MM.1S (cell line): ENCODE data around the gene IL17REL.

Source experiments
- EZH2 ChIP-seq: fragments of 300-600 bp; sonication (generic); optimal IDR thresholded peaks from 2 replicates; pipeline ENCODE3; 2017; ENCODE audit warnings: low read depth, mild to moderate bottlenecking, antibody characterized with exemption, low read length, mixed read lengths
- EZH2phosphoT487 ChIP-seq: fragments of 300-600 bp; sonication (generic); IDR thresholded peaks from 2 replicates; pipeline ENCODE4 v1.6.1; 2018; ENCODE audit warnings: antibody characterized with exemption, low read length
- TF ChIP-seq, protein P1 (sequence below): fragments of 300-600 bp; sonication (generic); IDR thresholded peaks from 2 replicates; pipeline ENCODE4 v1.5.1; 2016; ENCODE audit warnings: antibody characterized with exemption, low read length, mixed read lengths

DNA sequence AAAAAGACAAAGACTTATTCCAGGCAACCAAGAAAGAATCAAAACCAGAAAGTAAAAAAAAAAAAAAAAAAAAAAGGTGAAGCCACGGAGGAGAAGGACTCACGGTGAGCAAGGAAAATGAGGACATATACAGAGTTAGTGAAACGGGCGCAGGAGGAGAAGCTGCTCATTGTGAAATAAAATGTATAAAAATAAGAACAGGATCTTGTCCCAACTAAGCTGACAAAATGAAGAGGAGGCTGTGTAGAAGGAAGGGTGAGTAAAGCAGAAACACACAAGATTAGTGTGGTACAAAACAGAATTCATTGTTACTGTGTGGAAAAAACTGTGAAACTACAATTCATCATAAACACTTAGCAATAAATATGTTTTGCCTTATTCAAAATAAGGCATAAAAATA lies 7.6 kb downstream of the IL17REL start:
- TF ChIP-seq EZH2: no peak
- TF ChIP-seq, protein P1, sequence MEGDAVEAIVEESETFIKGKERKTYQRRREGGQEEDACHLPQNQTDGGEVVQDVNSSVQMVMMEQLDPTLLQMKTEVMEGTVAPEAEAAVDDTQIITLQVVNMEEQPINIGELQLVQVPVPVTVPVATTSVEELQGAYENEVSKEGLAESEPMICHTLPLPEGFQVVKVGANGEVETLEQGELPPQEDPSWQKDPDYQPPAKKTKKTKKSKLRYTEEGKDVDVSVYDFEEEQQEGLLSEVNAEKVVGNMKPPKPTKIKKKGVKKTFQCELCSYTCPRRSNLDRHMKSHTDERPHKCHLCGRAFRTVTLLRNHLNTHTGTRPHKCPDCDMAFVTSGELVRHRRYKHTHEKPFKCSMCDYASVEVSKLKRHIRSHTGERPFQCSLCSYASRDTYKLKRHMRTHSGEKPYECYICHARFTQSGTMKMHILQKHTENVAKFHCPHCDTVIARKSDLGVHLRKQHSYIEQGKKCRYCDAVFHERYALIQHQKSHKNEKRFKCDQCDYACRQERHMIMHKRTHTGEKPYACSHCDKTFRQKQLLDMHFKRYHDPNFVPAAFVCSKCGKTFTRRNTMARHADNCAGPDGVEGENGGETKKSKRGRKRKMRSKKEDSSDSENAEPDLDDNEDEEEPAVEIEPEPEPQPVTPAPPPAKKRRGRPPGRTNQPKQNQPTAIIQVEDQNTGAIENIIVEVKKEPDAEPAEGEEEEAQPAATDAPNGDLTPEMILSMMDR: no peak
- TF ChIP-seq EZH2phosphoT487: no peak
